GM12874 (cell line): Measurements from ENCODE around the gene ACTMAP.

Experiments used
- TF ChIP-seq, protein P1 (sequence below): IDR thresholded peaks from 2 replicates; pipeline ENCODE4 v1.5.1; 2011; ENCODE audit warnings: low read depth, mild to moderate bottlenecking, control low read depth, low read length, moderate library complexity; ENCODE audit not compliant: insufficient read depth

ACTMAP gene

GRCh38 chr19:40737102-40737644 is 13.1 kb downstream of the ACTMAP start:
- TF ChIP-seq, protein P1, sequence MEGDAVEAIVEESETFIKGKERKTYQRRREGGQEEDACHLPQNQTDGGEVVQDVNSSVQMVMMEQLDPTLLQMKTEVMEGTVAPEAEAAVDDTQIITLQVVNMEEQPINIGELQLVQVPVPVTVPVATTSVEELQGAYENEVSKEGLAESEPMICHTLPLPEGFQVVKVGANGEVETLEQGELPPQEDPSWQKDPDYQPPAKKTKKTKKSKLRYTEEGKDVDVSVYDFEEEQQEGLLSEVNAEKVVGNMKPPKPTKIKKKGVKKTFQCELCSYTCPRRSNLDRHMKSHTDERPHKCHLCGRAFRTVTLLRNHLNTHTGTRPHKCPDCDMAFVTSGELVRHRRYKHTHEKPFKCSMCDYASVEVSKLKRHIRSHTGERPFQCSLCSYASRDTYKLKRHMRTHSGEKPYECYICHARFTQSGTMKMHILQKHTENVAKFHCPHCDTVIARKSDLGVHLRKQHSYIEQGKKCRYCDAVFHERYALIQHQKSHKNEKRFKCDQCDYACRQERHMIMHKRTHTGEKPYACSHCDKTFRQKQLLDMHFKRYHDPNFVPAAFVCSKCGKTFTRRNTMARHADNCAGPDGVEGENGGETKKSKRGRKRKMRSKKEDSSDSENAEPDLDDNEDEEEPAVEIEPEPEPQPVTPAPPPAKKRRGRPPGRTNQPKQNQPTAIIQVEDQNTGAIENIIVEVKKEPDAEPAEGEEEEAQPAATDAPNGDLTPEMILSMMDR = no peak

DNA sequence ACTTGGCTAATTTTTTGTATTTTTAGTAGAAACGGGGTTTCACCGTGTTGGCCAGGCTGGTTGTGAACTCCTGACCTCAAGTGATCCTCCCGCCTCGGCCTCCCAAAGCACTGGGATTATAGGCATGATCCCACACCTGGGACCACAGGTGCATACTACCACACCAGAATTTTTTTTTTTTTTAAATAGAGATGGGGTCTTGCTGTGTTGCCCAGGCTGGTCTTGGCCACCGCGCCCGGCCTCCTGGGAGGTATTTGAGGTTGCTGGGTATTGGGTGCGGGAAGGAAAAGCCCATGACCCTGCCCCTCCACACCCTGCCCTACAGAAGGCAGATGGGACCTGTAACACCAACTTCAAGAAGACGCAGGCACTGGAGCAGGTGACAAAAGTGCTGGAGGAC is 13.6 kb downstream of the ACTMAP start:
- TF ChIP-seq, protein P1 = no peak

- TF ChIP-seq, protein P1 = no peak
Measured at GRCh38 chr19:40735013-40735771, 15.1 kb downstream of the ACTMAP start.

GRCh38 chr19:40733149-40733548 is 17.1 kb downstream of the ACTMAP start:
- TF ChIP-seq, protein P1 = no peak

DNA sequence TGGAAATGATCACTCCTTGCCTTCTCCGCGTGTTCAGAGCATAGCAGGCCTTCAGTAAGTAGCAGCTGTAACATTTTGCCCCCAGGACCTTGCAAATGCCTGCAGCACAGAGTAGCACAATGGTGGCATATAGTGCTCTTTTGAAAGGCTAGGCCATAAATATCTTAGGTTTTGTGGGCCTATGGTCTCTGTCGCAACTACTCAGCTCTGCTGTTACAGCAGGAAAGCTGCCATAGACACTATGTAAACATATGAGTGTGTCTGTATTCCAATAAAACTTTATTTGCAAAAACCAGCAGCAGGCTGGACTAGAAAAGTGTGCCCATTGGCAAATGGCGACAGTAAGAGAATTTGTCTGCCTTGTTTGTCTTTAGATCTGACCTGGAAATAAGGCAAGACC is 24.0 kb downstream of the ACTMAP start:
- TF ChIP-seq, protein P1 = no peak

DNA sequence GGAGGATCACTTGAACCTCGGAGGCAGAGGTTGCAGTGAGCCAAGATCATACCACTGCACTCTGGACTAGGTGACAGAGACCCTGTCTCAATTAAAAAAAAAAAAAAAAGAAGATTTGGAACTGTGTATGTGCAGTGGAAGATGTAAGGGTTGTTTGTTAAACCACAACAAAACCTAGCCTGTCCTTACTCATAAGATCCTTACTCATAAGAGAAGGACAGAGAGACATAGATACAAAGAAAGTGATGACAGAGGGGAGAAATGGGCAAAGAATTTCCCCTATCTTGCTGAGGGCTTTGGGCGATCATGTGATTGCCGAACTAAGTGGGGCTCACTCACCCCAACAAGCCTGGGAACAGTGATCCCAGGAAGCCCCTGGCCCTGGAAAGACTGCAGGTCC is 25.4 kb downstream of the ACTMAP start:
- TF ChIP-seq, protein P1 = no peak

DNA sequence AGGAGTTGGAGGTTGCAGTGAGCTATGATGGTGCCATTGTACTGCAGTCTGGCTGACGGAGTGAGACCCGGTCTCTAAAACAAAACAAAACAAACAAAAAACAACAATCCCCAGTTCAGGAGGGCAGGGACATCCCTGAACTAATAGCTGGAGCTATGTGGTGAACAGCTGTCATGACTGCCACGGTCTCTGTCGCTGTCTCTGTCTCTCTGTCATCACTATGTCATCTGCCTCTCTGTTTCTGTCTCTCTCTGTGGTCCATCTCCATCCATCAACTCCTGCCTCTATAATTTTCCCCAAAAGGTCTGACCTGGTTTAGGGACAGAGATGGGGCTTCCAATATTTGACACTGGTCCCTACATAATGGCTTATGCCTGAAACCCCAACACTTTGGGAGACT is 26.0 kb downstream of the ACTMAP start:
- TF ChIP-seq, protein P1 = no peak
